ENCODE measurements around the gene RSPO3.

Gene RSPO3

DNA sequence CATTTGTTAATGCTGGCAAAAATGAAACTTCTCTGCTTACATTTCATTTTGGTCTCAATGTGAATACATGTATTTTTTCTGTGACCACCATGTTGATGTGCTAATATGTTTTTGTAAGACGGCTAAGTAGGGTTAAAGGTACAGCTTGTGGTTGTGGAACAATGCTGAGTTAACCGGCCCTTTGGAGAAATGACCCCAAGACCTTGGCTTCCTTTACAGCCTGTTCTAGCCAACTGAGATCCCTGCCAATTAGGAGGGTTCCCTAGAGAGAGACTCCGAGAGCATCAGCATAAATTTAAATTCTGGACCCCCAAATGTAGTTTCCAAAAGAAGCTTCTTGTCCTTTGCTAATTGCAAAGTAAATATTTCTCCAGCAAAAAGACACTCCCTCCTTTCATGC, 44.4 kb downstream of the RSPO3 start:
- H3K4me3 ChIP-seq (ENCODE audit: low read depth, low read length) = no peak overlapping the region
- no peaks in the 10 kb centered on the region for H3K4me1 ChIP-seq (ENCODE audit: control insufficient read depth, insufficient read depth, low read length)
- H3K36me3 ChIP-seq (ENCODE audit: control insufficient read depth in 2 of 2, insufficient read depth in 1 of 2, low read length in 2 of 2) = no peaks in the 10 kb centered on the region
- H3K9me3 ChIP-seq (ENCODE audit: control insufficient read depth, insufficient read depth, low read depth, low read length) = no peaks in the 10 kb centered on the region
- ChIA-PET POLR2A (no interaction called here), CTCF (interaction anchor here (1.1 kb wide), 1 partner anchor 27 kb away, joined by 3 read pairs; no protein-coding TSS in a partner anchor)
- no peak overlapping the region for H3K27ac ChIP-seq (ENCODE audit: extremely low read depth, low read depth, low read length)
- no peak for TF ChIP-seq EGR2 (tag by site-specific recombination; IDR thresholded peaks at IDR 0.05; ENCODE audit: low read depth)
- no peak for TF ChIP-seq GLI2 (tag by site-specific recombination; IDR thresholded peaks at IDR 0.05; ENCODE audit: borderline replicate concordance, low read depth)
- no peak for TF ChIP-seq ZNF639 (tag by site-specific recombination; IDR thresholded peaks at IDR 0.05)
- TF ChIP-seq AEBP2 (tag by site-specific recombination; IDR thresholded peaks at IDR 0.05; ENCODE audit: borderline replicate concordance) = no peak
- TF ChIP-seq TRIM28 (IDR thresholded peaks at IDR 0.05; ENCODE audit: borderline replicate concordance, low read length) = no peak
- no peak for TF ChIP-seq ZNF311 (tag by site-specific recombination; IDR thresholded peaks at IDR 0.05; ENCODE audit: borderline replicate concordance)
- TF ChIP-seq ZNF623 (tag by site-specific recombination; IDR thresholded peaks at IDR 0.05) = no peak
- no peak for TF ChIP-seq ZSCAN16 (tag by site-specific recombination; IDR thresholded peaks at IDR 0.05)
- TF ChIP-seq ZNF843 (tag by site-specific recombination; IDR thresholded peaks at IDR 0.05) = no peak
- no peak for TF ChIP-seq SP3 (tag by site-specific recombination; IDR thresholded peaks at IDR 0.05)
- TF ChIP-seq ZNF404 (tag by site-specific recombination; IDR thresholded peaks at IDR 0.05) = no peak
- no peak for TF ChIP-seq ZBTB10 (tag by site-specific recombination; IDR thresholded peaks at IDR 0.05)
- TF ChIP-seq ZNF148 (tag by site-specific recombination; IDR thresholded peaks at IDR 0.05; ENCODE audit: borderline replicate concordance) = no peak

- TF ChIP-seq ZNF510 (tag by site-specific recombination; IDR thresholded peaks at IDR 0.05; ENCODE audit: insufficient replicate concordance) (no peak), ZNF239 (tag by site-specific recombination; IDR thresholded peaks at IDR 0.05) (no peak), ZNF707 (tag by site-specific recombination; IDR thresholded peaks at IDR 0.05) (no peak), ZNF600 (tag by site-specific recombination; IDR thresholded peaks at IDR 0.05) (no peak)
- no peaks in the 10 kb centered on the region for H3K9me3 ChIP-seq (ENCODE audit: control insufficient read depth, insufficient read depth, low read depth, low read length)
- no peak overlapping the region for H3K27ac ChIP-seq (ENCODE audit: extremely low read depth, low read depth, low read length)
- H3K36me3 ChIP-seq (ENCODE audit: control insufficient read depth in 2 of 2, insufficient read depth in 1 of 2, low read length in 2 of 2) = no peaks in the 10 kb centered on the region
- ChIA-PET POLR2A (no interaction called here), CTCF (no interaction called here)
- H3K4me1 ChIP-seq (ENCODE audit: control insufficient read depth, insufficient read depth, low read length) = no peaks in the 10 kb centered on the region
- H3K4me3 ChIP-seq (ENCODE audit: low read depth, low read length) = no peak overlapping the region
Measured at GRCh38 chr6:127164036-127164435, 45.6 kb downstream of the RSPO3 start.

All from HEK293 (cell line).